Kidney (tissue), 14 donors: ENCODE results near the gene DSTN. TPM values are rescaled to one million over a fixed set of nuclear protein-coding genes. Genes with fewer than 3 reads are reported as not detected.

Experiments used
- DNase-seq, 5 donors: peaks; one replicate each; pipeline ENCODE4 v3.0.0-alpha.2; 2013 to 2020
- FAIRE-seq: peaks from 2 replicates; lab custom pipeline; 2012; peaks lifted over from hg19 to GRCh38; lab: Jason Lieb, UNC
- H3K27ac ChIP-seq, 2 donors: one replicate each; pipeline ENCODE4 v1.7.0; 2013; ENCODE audit warnings: low read depth in 2 of 2, low read length in 2 of 2, inconsistent platforms in 1 of 2
- H3K27me3 ChIP-seq: one replicate; pipeline ENCODE4 v1.7.1; 2013; ENCODE audit warnings: low read length, inconsistent platforms; ENCODE audit not compliant: control insufficient read depth, insufficient read depth
- H3K36me3 ChIP-seq, 3 donors: one replicate each; pipeline versions ENCODE4 v1.7.0 to v1.7.1; 2013; ENCODE audit warnings: low read length in 3 of 3, control low read depth in 1 of 3, inconsistent platforms in 1 of 3; ENCODE audit not compliant: insufficient read depth in 3 of 3, control insufficient read depth in 2 of 3
- H3K4me1 ChIP-seq, 3 donors: one replicate each; pipeline versions ENCODE4 v1.7.0 to v1.7.1; 2013; ENCODE audit warnings: low read length in 3 of 3, inconsistent platforms in 1 of 3, low read depth in 1 of 3; ENCODE audit not compliant: control insufficient read depth in 2 of 3, insufficient read depth in 2 of 3
- H3K4me3 ChIP-seq, 3 donors: one replicate each; pipeline versions ENCODE4 v1.7.0 to v1.8.1; 2013; ENCODE audit warnings: low read length in 3 of 3, control low read depth in 1 of 3, inconsistent platforms in 1 of 3
- H3K9ac ChIP-seq, 3 donors: one replicate each; pipeline versions ENCODE4 v1.7.0 to v1.7.1; 2013; ENCODE audit warnings: low read length in 3 of 3, control low read depth in 1 of 3, inconsistent platforms in 1 of 3
- H3K9me3 ChIP-seq, 3 donors: one replicate each; pipeline versions ENCODE4 v1.7.0 to v1.7.1; 2013; ENCODE audit warnings: low read length in 3 of 3, control low read depth in 1 of 3, inconsistent platforms in 1 of 3; ENCODE audit not compliant: control insufficient read depth in 2 of 3, insufficient read depth in 1 of 3
- intact Hi-C: fragments of 100-400 bp; cut with DNase I; formaldehyde crosslinking; loops from one replicate; pipeline ENCODE4 v1.11.1; 2022
- polyA plus RNA-seq: library from polyadenylated mRNA; stranded (reverse); fragments of 350-450 nt; fragmentation: Illumina TruSeq; extraction: RNeasy Lipid Tissue Mini Kit (QIAGEN cat#74804); gene quantifications from one replicate; pipeline ENCODE4 v1.2.3, GENCODE V29; 2014; ENCODE audit warnings: low read depth, low replicate concordance; ENCODE audit not compliant: insufficient read depth
- total RNA-seq: library from RNA; stranded (reverse); fragmentation: NEBNext Ultra II Directional; extraction: Animal tissue kit (Norgen Biotek cat#: 25700); gene quantifications from one replicate; pipeline ENCODE4 v1.2.1, GENCODE V29; 2021
- TF ChIP-seq, protein P1 (sequence below): IDR thresholded peaks from 3 replicates; pipeline ENCODE4 v1.5.1; 2012; ENCODE audit warnings: mild to moderate bottlenecking, moderate library complexity, borderline replicate concordance; ENCODE audit not compliant: insufficient read depth; ENCODE audit errors: extremely low read depth
- donor health status: control.
- donor health status: control.
- donor health status: control.
- donor health status: control.
- donor health status: control.
- donor health status: DM: yes; HTN: yes; CAD: no.
- donor health status: Normal renal cell carcinoma (clear cell type).

DSTN gene
- total and polyA plus RNA-seq, 2 donors from 2014 or later: 409 to 525 TPM

- H3K9me3 ChIP-seq: no peaks in the 10 kb centered on the region
- no peak for DNase-seq
- no peaks in the 10 kb centered on the region for H3K36me3 ChIP-seq
- H3K4me3 ChIP-seq: no peak overlapping the region
- no peak overlapping the region for H3K9ac ChIP-seq
- FAIRE-seq: no peak
- TF ChIP-seq, protein P1, sequence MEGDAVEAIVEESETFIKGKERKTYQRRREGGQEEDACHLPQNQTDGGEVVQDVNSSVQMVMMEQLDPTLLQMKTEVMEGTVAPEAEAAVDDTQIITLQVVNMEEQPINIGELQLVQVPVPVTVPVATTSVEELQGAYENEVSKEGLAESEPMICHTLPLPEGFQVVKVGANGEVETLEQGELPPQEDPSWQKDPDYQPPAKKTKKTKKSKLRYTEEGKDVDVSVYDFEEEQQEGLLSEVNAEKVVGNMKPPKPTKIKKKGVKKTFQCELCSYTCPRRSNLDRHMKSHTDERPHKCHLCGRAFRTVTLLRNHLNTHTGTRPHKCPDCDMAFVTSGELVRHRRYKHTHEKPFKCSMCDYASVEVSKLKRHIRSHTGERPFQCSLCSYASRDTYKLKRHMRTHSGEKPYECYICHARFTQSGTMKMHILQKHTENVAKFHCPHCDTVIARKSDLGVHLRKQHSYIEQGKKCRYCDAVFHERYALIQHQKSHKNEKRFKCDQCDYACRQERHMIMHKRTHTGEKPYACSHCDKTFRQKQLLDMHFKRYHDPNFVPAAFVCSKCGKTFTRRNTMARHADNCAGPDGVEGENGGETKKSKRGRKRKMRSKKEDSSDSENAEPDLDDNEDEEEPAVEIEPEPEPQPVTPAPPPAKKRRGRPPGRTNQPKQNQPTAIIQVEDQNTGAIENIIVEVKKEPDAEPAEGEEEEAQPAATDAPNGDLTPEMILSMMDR: no peak
- no peaks in the 10 kb centered on the region for H3K27me3 ChIP-seq
- intact Hi-C loops: no loop called here
- H3K27ac ChIP-seq: no peak overlapping the region
- H3K4me1 ChIP-seq: peaks cover 0 to 20% (median 8%) of the 10 kb centered on the region in 3 donors
Observed at GRCh38 chr20:17541996-17542395, 27.9 kb upstream of the DSTN start.

- Histone ChIP-seq H3K36me3 (no peaks in the 10 kb centered on the region), H3K9ac (no peak overlapping the region), H3K9me3 (no peaks in the 10 kb centered on the region), H3K27ac (no peak overlapping the region), H3K27me3 (no peaks in the 10 kb centered on the region), H3K4me1 (peaks cover 0 to 20% (median 8%) of the 10 kb centered on the region in 3 donors), H3K4me3 (no peak overlapping the region)
- FAIRE-seq (no peak), DNase-seq (no peak)
- TF ChIP-seq, protein P1: no peak
- intact Hi-C loops: no loop called here
Observed at GRCh38 chr20:17542481-17542880, 27.4 kb upstream of the DSTN start.

GRCh38 chr20:17542993-17543412, 26.9 kb upstream of the DSTN start:
- peak in 2 of 5 donors; percentile 61 to 91 for DNase-seq
- Histone ChIP-seq H3K9me3 (no peaks in the 10 kb centered on the region), H3K36me3 (no peaks in the 10 kb centered on the region), H3K4me3 (peak overlapping the region in 1 of 3 donors; percentile 17), H3K27me3 (no peaks in the 10 kb centered on the region), H3K9ac (no peak overlapping the region), H3K27ac (peak overlapping the region; percentile 35 to 79), H3K4me1 (peaks cover 0 to 20% (median 8%) of the 10 kb centered on the region in 3 donors)
- TF ChIP-seq, protein P1: no peak
- FAIRE-seq: no peak
- intact Hi-C loops: no loop called here
